Measurements from ENCODE around the gene UXS1. TPM values are rescaled to one million over a fixed set of nuclear protein-coding genes. Genes with fewer than 3 reads are reported as not detected.

UXS1 gene
- polyA plus RNA-seq, 3 donors = 23.4 to 33.8 (median 29.3) TPM

DNA sequence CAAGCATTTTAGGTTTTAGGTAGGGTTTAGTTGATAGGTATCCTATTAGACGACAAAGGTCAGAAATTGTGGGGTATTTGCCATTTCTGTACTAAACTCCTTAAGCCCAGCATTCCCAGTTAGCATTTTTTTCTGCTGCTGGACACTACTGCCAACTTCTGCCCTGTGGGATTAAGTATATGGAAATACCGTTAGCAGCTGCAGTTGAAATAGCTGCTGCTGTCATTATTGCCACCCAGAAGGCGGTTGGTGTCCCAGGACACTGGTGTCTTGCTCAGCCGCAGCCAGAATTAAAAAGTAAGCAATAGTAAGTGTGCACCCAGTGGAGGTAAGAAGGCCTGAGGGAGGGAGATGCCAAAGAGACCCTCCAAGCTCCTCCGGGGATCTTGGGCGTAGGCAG, 1.9 kb upstream of the UXS1 start:
- no peaks in the 10 kb centered on the region for H3K36me3 ChIP-seq (replicated peaks in 1 of 2; ENCODE audit: control insufficient read depth in 1 of 2, insufficient read depth in 2 of 2, low read length in 2 of 2)
- intact Hi-C loops (cut with micrococcal nuclease) = loop anchor here in 1 of 2 donors (10.0 kb wide), 1 partner anchor 339 kb away; no protein-coding TSS in a partner anchor
- no peak for DNase-seq
- peaks cover 11% of the 10 kb centered on the region for H4K20me1 ChIP-seq (ENCODE audit: insufficient read depth, low read length)
- H3K79me2 ChIP-seq (ENCODE audit: insufficient read depth, low read length) = peaks cover 26% of the 10 kb centered on the region
- Mint-ChIP-seq H3K36me3 (peaks cover 4 to 6% of the 10 kb centered on the region in 2 donors), H3K4me3 (no peak overlapping the region), H3K27ac (peak overlapping the region in 1 of 7 donors; percentile 28), H3K4me1 (peaks cover 37% of the 10 kb centered on the region), H3K9me3 (peaks cover 0 to 2% (median 0%) of the 10 kb centered on the region in 7 donors), H3K27me3 (ENCODE audit: low read depth in 3 of 3) (peaks cover 1 to 3% (median 2%) of the 10 kb centered on the region in 3 donors)
- TF ChIP-seq, protein P1, sequence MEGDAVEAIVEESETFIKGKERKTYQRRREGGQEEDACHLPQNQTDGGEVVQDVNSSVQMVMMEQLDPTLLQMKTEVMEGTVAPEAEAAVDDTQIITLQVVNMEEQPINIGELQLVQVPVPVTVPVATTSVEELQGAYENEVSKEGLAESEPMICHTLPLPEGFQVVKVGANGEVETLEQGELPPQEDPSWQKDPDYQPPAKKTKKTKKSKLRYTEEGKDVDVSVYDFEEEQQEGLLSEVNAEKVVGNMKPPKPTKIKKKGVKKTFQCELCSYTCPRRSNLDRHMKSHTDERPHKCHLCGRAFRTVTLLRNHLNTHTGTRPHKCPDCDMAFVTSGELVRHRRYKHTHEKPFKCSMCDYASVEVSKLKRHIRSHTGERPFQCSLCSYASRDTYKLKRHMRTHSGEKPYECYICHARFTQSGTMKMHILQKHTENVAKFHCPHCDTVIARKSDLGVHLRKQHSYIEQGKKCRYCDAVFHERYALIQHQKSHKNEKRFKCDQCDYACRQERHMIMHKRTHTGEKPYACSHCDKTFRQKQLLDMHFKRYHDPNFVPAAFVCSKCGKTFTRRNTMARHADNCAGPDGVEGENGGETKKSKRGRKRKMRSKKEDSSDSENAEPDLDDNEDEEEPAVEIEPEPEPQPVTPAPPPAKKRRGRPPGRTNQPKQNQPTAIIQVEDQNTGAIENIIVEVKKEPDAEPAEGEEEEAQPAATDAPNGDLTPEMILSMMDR (IDR thresholded peaks at IDR 0.05) = no peak
- no peak overlapping the region for H3K27ac ChIP-seq (ENCODE audit: low read depth in 1 of 2, low read length in 2 of 2)
- no peak overlapping the region for H3K4me2 ChIP-seq (replicated peaks; ENCODE audit: extremely low read depth, low read length, poor library complexity, severe bottlenecking)
- H3K27me3 ChIP-seq (ENCODE audit: control insufficient read depth in 2 of 2, insufficient read depth in 2 of 2, low read length in 2 of 2) = no peaks in the 10 kb centered on the region
- H3K9ac ChIP-seq (ENCODE audit: insufficient read depth, low read length, poor library complexity, severe bottlenecking) = no peak overlapping the region
- H2AFZ ChIP-seq (ENCODE audit: insufficient read depth, low read depth, low read length, poor library complexity, severe bottlenecking) = no peak overlapping the region
- 60% methylated on average over 3 of the region's 6 CpGs for WGBS (ENCODE audit: insufficient coverage)
- peaks cover 28 to 31% of the 10 kb centered on the region in 2 donors for H3K4me1 ChIP-seq (ENCODE audit: control insufficient read depth in 1 of 2, insufficient read depth in 2 of 2, low read length in 2 of 2)
- H3K4me3 ChIP-seq (replicated peaks in 1 of 3; ENCODE audit: low read depth in 2 of 3, low read length in 3 of 3) = no peak overlapping the region
- no peaks in the 10 kb centered on the region for H3K9me3 ChIP-seq (replicated peaks in 1 of 2; ENCODE audit: control insufficient read depth in 1 of 2, insufficient read depth in 1 of 2, low read length in 2 of 2)

DNA sequence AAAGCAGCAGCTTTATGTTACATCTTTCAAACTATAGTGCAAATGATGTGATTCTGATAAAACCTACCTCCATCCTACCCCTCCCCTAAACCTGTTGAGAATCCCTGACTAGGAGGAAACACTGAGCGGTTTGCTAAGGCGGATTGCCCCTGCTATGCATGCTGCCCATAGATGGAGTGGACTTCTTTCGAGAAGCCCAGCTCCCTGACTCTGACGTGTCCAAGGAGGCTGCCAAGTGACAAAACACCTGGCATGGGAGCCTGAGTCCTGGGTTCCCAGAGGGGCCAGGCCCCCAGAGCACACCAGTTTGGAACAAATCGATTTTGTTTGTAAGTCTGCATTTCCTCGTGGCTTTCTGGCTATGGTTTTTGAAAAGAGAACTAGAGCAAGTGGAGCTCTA, 1.4 kb upstream of the UXS1 start:
- Histone ChIP-seq H3K4me3 (replicated peaks in 1 of 3; ENCODE audit: low read depth in 2 of 3, low read length in 3 of 3) (no peak overlapping the region), H2AFZ (ENCODE audit: insufficient read depth, low read depth, low read length, poor library complexity, severe bottlenecking) (no peak overlapping the region)
- 89% methylated on average over 5 of the region's 6 CpGs for WGBS (ENCODE audit: insufficient coverage)

More for the DNA sequence above, 1.4 kb upstream of the UXS1 start:
- Mint-ChIP-seq H3K36me3 (peaks cover 4 to 6% of the 10 kb centered on the region in 2 donors), H3K4me1 (peaks cover 43% of the 10 kb centered on the region), H3K27me3 (ENCODE audit: low read depth in 3 of 3) (peaks cover 1 to 3% (median 2%) of the 10 kb centered on the region in 3 donors), H3K27ac (peak overlapping the region in 1 of 7 donors; percentile 41), H3K9me3 (peaks cover 0 to 2% (median 0%) of the 10 kb centered on the region in 7 donors), H3K4me3 (no peak overlapping the region)
- Histone ChIP-seq H3K9me3 (replicated peaks in 1 of 2; ENCODE audit: control insufficient read depth in 1 of 2, insufficient read depth in 1 of 2, low read length in 2 of 2) (no peaks in the 10 kb centered on the region), H3K4me1 (ENCODE audit: control insufficient read depth in 1 of 2, insufficient read depth in 2 of 2, low read length in 2 of 2) (peaks cover 33 to 34% of the 10 kb centered on the region in 2 donors), H4K20me1 (ENCODE audit: insufficient read depth, low read length) (peaks cover 11% of the 10 kb centered on the region), H3K4me2 (replicated peaks; ENCODE audit: extremely low read depth, low read length, poor library complexity, severe bottlenecking) (no peak overlapping the region), H3K79me2 (ENCODE audit: insufficient read depth, low read length) (peaks cover 31% of the 10 kb centered on the region), H3K36me3 (replicated peaks in 1 of 2; ENCODE audit: control insufficient read depth in 1 of 2, insufficient read depth in 2 of 2, low read length in 2 of 2) (no peaks in the 10 kb centered on the region), H3K9ac (ENCODE audit: insufficient read depth, low read length, poor library complexity, severe bottlenecking) (no peak overlapping the region), H3K27me3 (ENCODE audit: control insufficient read depth in 2 of 2, insufficient read depth in 2 of 2, low read length in 2 of 2) (no peaks in the 10 kb centered on the region), H3K27ac (ENCODE audit: low read depth in 1 of 2, low read length in 2 of 2) (no peak overlapping the region)
- intact Hi-C loops (cut with micrococcal nuclease) = loop anchor here in 1 of 2 donors (10.0 kb wide), 1 partner anchor 339 kb away; no protein-coding TSS in a partner anchor
- DNase-seq = no peak
- TF ChIP-seq, protein P1 (IDR thresholded peaks at IDR 0.05) = no peak

All from CD14-positive monocyte (primary cell).